NCI-H146 treated with DMSO at 0.1 percent for 48 hours (cell line): Measurements from ENCODE around the gene GTF2B.
"Not testable (repeated sequence)": the region's sequence is repeated elsewhere in the genome, so short reads cannot be mapped to it uniquely, and the experiment has no call there.

ENCODE experiments used
- DNase-seq: peaks from one replicate; lab custom pipeline; 2025; ENCODE audit not compliant: unreplicated experiment; lab: John Stamatoyannopoulos, UW

GTF2B gene

GRCh38 chr1:88888750-88889149 lies 2.6 kb downstream of the GTF2B start:
- DNase-seq = no peak

- DNase-seq = no peak
Measured at GRCh38 chr1:88885933-88886332, 5.4 kb downstream of the GTF2B start.

- DNase-seq = no peak
Measured at GRCh38 chr1:88883156-88883555, 8.2 kb downstream of the GTF2B start.

GRCh38 chr1:88880717-88881116 lies 10.7 kb downstream of the GTF2B start:
- DNase-seq = not testable (repeated sequence)

- DNase-seq = no peak
Measured at GRCh38 chr1:88878731-88879130, 12.6 kb downstream of the GTF2B start.

GRCh38 chr1:88877911-88878310 lies 13.5 kb downstream of the GTF2B start:
- no peak for DNase-seq

- DNase-seq = peak; percentile 9
Measured at GRCh38 chr1:88877382-88877825, 14.0 kb downstream of the GTF2B start.

GRCh38 chr1:88876573-88877365 lies 14.6 kb downstream of the GTF2B start:
- no peak for DNase-seq

- DNase-seq = no peak
Measured at GRCh38 chr1:88875595-88875994, 15.8 kb downstream of the GTF2B start.

- no peak for DNase-seq
Measured at GRCh38 chr1:88873737-88874349, 17.5 kb downstream of the GTF2B start.

GRCh38 chr1:88869644-88870043 lies 21.7 kb downstream of the GTF2B start:
- DNase-seq = not testable (repeated sequence)

GRCh38 chr1:88867743-88868521 lies 23.4 kb downstream of the GTF2B start:
- DNase-seq = no peak

GRCh38 chr1:88851303-88852063 lies 39.9 kb downstream of the GTF2B start:
- DNase-seq = no peak

GRCh38 chr1:88847643-88848042 lies 43.7 kb downstream of the GTF2B start:
- DNase-seq = no peak

GRCh38 chr1:88825721-88826120 lies 65.6 kb downstream of the GTF2B start:
- DNase-seq = no peak

GRCh38 chr1:88819642-88820041 lies 71.7 kb downstream of the GTF2B start:
- DNase-seq = not testable (repeated sequence)

GRCh38 chr1:88813471-88813870 lies 77.9 kb downstream of the GTF2B start:
- DNase-seq = no peak

- DNase-seq = no peak
Measured at GRCh38 chr1:88812366-88812765, 79.0 kb downstream of the GTF2B start.

- DNase-seq = no peak
Measured at GRCh38 chr1:88803444-88803843, 87.9 kb downstream of the GTF2B start.

GRCh38 chr1:88802950-88803349 lies 88.4 kb downstream of the GTF2B start:
- DNase-seq = no peak
